ENCODE results near the gene XAGE2.

Gene XAGE2

DNA sequence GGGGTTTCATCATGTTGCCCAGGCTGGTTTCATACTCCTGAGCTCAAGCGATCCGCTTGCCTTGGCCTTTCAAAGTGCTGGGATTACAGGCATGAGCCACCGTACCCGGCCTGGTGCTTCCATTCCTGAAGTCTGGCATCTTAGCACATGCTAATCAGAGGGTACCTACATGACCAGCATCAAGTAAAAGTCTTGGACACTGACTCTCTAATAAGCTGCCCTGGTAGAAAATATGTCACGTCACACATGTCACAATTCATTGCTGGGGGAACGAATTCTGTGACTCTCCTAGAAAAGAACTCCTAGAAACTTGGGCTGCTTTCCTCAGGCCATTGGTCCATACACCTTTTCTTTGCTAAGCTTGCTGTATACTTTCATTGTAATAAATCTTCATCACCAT lies 19.1 kb upstream of the XAGE2 start:
- intact Hi-C loops (cut with DNase I; ENCODE audit: low total_unique reads), result no loop called here
- TF ChIP-seq, protein P1, sequence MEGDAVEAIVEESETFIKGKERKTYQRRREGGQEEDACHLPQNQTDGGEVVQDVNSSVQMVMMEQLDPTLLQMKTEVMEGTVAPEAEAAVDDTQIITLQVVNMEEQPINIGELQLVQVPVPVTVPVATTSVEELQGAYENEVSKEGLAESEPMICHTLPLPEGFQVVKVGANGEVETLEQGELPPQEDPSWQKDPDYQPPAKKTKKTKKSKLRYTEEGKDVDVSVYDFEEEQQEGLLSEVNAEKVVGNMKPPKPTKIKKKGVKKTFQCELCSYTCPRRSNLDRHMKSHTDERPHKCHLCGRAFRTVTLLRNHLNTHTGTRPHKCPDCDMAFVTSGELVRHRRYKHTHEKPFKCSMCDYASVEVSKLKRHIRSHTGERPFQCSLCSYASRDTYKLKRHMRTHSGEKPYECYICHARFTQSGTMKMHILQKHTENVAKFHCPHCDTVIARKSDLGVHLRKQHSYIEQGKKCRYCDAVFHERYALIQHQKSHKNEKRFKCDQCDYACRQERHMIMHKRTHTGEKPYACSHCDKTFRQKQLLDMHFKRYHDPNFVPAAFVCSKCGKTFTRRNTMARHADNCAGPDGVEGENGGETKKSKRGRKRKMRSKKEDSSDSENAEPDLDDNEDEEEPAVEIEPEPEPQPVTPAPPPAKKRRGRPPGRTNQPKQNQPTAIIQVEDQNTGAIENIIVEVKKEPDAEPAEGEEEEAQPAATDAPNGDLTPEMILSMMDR (IDR thresholded peaks at IDR 0.05), result no peak
- H3K27me3 ChIP-seq, result no peaks in the 10 kb centered on the region
- no peak for DNase-seq
- no peak overlapping the region for H3K4me3 ChIP-seq
- H3K36me3 ChIP-seq, result no peaks in the 10 kb centered on the region
- H3K27ac ChIP-seq, result no peak overlapping the region
- no peaks in the 10 kb centered on the region for H3K4me1 ChIP-seq
- no peaks in the 10 kb centered on the region for H3K9me3 ChIP-seq

DNA sequence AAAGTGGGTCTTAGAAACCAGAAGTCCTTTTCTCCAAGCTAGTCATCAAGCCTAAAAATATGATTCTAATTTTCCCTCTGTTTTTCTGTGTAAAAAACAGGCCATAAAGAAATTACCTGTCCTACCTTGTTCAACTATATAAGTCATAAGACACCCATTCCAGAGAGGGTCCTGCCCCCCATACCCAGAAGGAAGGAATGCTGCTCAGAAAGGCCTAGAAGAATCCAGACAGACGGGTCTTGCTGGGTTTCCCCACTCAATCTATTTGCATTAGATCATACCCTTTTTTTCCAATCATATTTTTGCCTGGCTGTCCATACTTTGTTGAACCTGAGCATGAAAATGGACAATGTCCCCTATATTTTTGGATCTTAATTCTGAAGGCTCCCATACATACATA lies 16.3 kb upstream of the XAGE2 start:
- TF ChIP-seq, protein P1 (IDR thresholded peaks at IDR 0.05), result no peak
- DNase-seq, result no peak
- Histone ChIP-seq H3K4me1 (no peaks in the 10 kb centered on the region), H3K9me3 (no peaks in the 10 kb centered on the region), H3K27ac (no peak overlapping the region), H3K27me3 (no peaks in the 10 kb centered on the region), H3K4me3 (no peak overlapping the region), H3K36me3 (no peaks in the 10 kb centered on the region)
- intact Hi-C loops (cut with DNase I; ENCODE audit: low total_unique reads), result no loop called here

DNA sequence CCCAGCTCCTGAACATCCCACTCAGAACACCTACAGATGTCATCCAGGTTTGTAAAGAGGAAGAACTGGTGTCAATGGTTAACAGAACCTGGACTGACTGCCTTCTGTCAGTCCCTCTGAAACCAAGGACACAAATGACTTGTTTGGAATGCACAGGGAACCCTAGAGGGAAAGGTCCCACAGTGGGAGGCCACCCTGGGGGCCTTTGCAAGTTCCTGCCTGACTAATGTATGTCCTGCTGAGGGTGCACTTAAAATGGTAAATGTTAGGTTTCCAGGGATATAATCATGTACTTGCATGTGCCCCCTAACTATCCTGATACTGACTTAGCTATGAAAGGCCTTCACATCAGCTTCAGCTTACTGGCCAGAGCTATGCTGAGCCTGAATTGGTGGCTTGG lies 15.0 kb upstream of the XAGE2 start:
- Histone ChIP-seq H3K27ac (no peak overlapping the region), H3K4me3 (no peak overlapping the region), H3K27me3 (no peaks in the 10 kb centered on the region), H3K36me3 (no peaks in the 10 kb centered on the region), H3K4me1 (no peaks in the 10 kb centered on the region), H3K9me3 (no peaks in the 10 kb centered on the region)
- intact Hi-C loops (cut with DNase I; ENCODE audit: low total_unique reads), result no loop called here
- no peak for DNase-seq
- TF ChIP-seq, protein P1 (IDR thresholded peaks at IDR 0.05), result no peak

DNA sequence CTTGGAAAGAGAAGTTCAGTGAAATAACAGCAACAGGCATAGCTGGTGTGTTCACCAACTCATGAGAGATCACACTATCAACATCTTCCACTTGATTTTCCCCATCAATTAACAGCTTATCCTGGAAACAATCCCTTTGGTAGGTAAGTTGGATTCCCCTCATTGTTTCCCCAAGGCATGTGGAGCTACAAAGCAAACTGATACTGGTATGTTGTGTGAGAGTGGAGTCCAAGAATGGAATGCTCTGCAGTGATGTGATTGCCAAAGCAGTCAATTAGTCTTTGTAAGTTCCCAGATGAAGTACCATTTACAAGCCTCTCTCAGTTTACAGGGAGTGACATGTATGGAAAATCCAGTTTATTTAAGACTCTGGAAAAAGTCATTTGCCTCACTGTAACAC lies 13.7 kb upstream of the XAGE2 start:
- Histone ChIP-seq H3K9me3 (no peaks in the 10 kb centered on the region), H3K27ac (no peak overlapping the region), H3K4me3 (no peak overlapping the region), H3K27me3 (no peaks in the 10 kb centered on the region), H3K36me3 (no peaks in the 10 kb centered on the region), H3K4me1 (no peaks in the 10 kb centered on the region)
- TF ChIP-seq, protein P1 (IDR thresholded peaks at IDR 0.05), result no peak
- intact Hi-C loops (cut with DNase I; ENCODE audit: low total_unique reads), result no loop called here
- DNase-seq, result no peak

DNA sequence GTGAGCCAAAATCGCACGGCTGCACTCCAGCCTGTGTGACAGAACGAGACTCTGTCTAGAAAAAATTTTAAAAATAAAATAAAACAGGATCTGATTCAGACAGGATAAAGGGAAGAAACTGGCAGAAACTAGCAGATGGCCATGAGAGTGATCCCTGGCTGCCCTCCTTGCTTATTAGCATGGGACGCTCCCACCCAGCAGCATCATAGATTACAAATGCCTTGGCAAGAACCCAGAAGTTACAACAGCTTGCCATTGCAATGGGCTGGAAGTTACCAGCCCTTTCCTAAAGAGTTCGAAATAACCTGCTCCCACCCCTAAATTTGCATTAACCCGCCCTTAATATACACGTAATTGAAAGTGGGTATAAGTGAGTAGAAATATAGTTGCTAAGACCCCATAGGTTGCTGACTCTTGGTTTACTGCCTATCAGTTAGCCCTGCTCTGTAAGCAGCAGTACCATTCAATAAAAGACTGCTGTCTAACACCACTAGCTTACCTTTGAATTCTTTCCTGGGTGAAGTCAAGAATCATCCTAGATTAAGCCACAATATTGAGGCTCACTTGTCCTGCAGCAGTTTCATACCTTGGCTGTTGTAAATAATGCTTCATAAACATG lies 9.1 kb upstream of the XAGE2 start:
- DNase-seq, result peak in 1 of 2 donors; percentile 20
- H3K27me3 ChIP-seq, result no peaks in the 10 kb centered on the region
- intact Hi-C loops (cut with DNase I; ENCODE audit: low total_unique reads), result no loop called here
- H3K4me1 ChIP-seq, result no peaks in the 10 kb centered on the region
- no peaks in the 10 kb centered on the region for H3K9me3 ChIP-seq
- TF ChIP-seq, protein P1 (IDR thresholded peaks at IDR 0.05), result no peak
- no peaks in the 10 kb centered on the region for H3K36me3 ChIP-seq
- H3K27ac ChIP-seq, result no peak overlapping the region
- H3K4me3 ChIP-seq, result no peak overlapping the region

DNA sequence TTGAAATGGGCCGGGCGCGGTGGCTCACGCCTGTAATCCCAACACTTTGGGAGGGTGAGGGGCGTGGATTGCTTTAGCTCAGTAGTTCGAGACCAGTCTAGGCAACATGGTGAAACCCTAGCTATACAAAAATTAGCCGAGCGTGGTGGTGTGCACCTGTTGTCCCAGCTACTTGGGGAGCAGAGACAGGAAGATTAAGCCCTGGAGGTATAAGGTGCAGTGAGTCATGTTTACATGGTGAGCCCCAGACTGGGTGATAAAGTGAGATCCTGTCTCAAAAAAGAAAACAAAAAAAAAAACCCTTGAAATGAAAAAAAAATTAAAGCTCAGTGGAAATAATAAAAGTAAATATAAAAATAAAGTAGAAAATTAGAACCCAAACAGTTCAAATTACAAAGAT lies 6.9 kb upstream of the XAGE2 start:
- intact Hi-C loops (cut with DNase I; ENCODE audit: low total_unique reads), result no loop called here
- Histone ChIP-seq H3K27me3 (no peaks in the 10 kb centered on the region), H3K4me3 (no peak overlapping the region), H3K9me3 (no peaks in the 10 kb centered on the region), H3K27ac (no peak overlapping the region), H3K4me1 (no peaks in the 10 kb centered on the region), H3K36me3 (no peaks in the 10 kb centered on the region)
- DNase-seq, result no peak
- TF ChIP-seq, protein P1 (IDR thresholded peaks at IDR 0.05), result no peak
